Measurements from ENCODE around the gene DOCK2.

DNA sequence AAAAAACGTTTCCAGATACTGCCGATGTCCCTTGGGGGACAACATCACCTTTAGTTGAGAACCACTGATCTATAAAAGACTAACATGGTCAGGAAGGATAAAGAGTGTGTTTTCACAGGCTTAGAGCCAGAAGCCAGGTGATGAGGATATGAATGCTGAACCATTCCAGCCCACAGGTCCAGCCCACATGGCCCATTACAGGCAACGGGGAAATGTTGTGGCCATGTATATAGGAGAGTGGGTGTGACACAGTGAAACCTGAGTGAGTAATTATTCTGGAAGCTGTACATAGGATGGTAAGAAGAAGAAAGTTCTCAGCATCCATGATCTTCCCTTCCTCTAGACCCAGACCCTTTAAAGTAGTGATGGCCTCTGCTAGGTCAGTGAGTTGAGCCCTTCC is 412.6 kb downstream of the DOCK2 start:
- TF ChIP-seq ZNF677 (tag by site-specific recombination; IDR thresholded peaks at IDR 0.05) (no peak), ZNF302 (tag by site-specific recombination; IDR thresholded peaks at IDR 0.05; ENCODE audit: low read depth) (no peak), ZNF600 (tag by site-specific recombination; IDR thresholded peaks at IDR 0.05) (no peak), OSR2 (tag by site-specific recombination; IDR thresholded peaks at IDR 0.05) (no peak)
- TF ChIP-seq, protein P1, sequence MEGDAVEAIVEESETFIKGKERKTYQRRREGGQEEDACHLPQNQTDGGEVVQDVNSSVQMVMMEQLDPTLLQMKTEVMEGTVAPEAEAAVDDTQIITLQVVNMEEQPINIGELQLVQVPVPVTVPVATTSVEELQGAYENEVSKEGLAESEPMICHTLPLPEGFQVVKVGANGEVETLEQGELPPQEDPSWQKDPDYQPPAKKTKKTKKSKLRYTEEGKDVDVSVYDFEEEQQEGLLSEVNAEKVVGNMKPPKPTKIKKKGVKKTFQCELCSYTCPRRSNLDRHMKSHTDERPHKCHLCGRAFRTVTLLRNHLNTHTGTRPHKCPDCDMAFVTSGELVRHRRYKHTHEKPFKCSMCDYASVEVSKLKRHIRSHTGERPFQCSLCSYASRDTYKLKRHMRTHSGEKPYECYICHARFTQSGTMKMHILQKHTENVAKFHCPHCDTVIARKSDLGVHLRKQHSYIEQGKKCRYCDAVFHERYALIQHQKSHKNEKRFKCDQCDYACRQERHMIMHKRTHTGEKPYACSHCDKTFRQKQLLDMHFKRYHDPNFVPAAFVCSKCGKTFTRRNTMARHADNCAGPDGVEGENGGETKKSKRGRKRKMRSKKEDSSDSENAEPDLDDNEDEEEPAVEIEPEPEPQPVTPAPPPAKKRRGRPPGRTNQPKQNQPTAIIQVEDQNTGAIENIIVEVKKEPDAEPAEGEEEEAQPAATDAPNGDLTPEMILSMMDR (tag by site-specific recombination; IDR thresholded peaks at IDR 0.05) = no peak

Data from HEK293 (cell line).